Right atrium auricular region (tissue), 2 donors: Measurements from ENCODE around the gene ANKRD55. TPM values are rescaled to one million over a fixed set of nuclear protein-coding genes. Genes with fewer than 3 reads are reported as not detected.
"Not testable (repeated sequence)": the region's sequence is repeated elsewhere in the genome, so short reads cannot be mapped to it uniquely, and the experiment has no call there.

Experiments
- DNase-seq: peaks from one replicate; pipeline ENCODE4 v3.0.0-alpha.2; 2019; ENCODE audit warnings: low spot score
- H3K27ac ChIP-seq, 2 donors: fragments of 200-600 bp; sonication (generic); 1 replicate in 1 of 2; 2 replicates in 1 of 2; pipeline ENCODE4 v1.5.1; 2016 to 2019
- H3K27me3 ChIP-seq, 2 donors: fragments of 200-600 bp; sonication (generic); one replicate each; pipeline versions ENCODE4 v1.5.1 to v1.6.0; 2017 to 2019
- H3K36me3 ChIP-seq: fragments of 200-600 bp; sonication (generic); one replicate; pipeline ENCODE4 v1.5.1; 2016
- H3K4me1 ChIP-seq, 2 donors: fragments of 200-600 bp; sonication (generic); one replicate each; pipeline versions ENCODE4 v1.5.1 to v1.6.0; 2017 to 2019
- H3K4me3 ChIP-seq, 2 donors: fragments of 200-600 bp; sonication (generic); 1 replicate in 1 of 2; 2 replicates in 1 of 2; pipeline ENCODE4 v1.5.1; 2017 to 2019; ENCODE audit warnings: mild to moderate bottlenecking in 1 of 2, moderate library complexity in 1 of 2
- H3K9me3 ChIP-seq, 2 donors: fragments of 200-600 bp; sonication (generic); one replicate each; pipeline ENCODE4 v1.5.1; 2019
- total RNA-seq, 2 donors: library from RNA; depleted of rRNA; stranded (reverse); fragments of >200 nt; gene quantifications; one replicate each; pipeline ENCODE4 v1.1.0, GENCODE V29; 2016
- TF ChIP-seq, protein P1 (sequence below), 2 donors: fragments of 200-600 bp; sonication (generic); IDR thresholded peaks; one replicate each; pipeline ENCODE4 v1.5.1; 2019; ENCODE audit warnings: antibody characterized with exemption in 2 of 2

ANKRD55 gene
- total RNA-seq, 2 donors from 2014 or later, result 0.20 TPM; not detected in 1

DNA sequence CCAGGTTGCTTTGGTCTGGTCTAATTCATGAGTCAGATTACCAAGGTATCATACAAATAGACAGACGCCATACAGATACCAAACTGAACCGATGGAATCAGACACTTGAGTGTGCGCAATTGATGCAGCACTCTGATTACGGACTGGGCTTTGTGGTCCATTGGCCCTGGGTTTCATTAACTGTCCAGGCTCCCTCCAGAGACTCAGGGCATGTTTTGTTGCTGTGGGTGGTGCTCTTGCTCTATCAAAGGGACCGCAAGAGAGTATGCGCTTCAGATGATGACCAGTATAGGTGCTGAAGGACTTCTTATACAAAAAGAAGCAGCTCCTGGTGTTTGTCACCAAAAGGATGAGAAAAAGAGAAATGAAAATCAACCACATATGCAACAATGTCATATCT is 36.9 kb upstream of the ANKRD55 start:
- Histone ChIP-seq H3K9me3 (no peaks in the 10 kb centered on the region), H3K27ac (no peak overlapping the region), H3K36me3 (no peaks in the 10 kb centered on the region), H3K27me3 (no peaks in the 10 kb centered on the region), H3K4me1 (peaks cover 0 to 11% of the 10 kb centered on the region in 2 donors), H3K4me3 (no peak overlapping the region)
- no peak for DNase-seq
- TF ChIP-seq, protein P1, sequence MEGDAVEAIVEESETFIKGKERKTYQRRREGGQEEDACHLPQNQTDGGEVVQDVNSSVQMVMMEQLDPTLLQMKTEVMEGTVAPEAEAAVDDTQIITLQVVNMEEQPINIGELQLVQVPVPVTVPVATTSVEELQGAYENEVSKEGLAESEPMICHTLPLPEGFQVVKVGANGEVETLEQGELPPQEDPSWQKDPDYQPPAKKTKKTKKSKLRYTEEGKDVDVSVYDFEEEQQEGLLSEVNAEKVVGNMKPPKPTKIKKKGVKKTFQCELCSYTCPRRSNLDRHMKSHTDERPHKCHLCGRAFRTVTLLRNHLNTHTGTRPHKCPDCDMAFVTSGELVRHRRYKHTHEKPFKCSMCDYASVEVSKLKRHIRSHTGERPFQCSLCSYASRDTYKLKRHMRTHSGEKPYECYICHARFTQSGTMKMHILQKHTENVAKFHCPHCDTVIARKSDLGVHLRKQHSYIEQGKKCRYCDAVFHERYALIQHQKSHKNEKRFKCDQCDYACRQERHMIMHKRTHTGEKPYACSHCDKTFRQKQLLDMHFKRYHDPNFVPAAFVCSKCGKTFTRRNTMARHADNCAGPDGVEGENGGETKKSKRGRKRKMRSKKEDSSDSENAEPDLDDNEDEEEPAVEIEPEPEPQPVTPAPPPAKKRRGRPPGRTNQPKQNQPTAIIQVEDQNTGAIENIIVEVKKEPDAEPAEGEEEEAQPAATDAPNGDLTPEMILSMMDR (IDR thresholded peaks at IDR 0.05), result no peak

DNA sequence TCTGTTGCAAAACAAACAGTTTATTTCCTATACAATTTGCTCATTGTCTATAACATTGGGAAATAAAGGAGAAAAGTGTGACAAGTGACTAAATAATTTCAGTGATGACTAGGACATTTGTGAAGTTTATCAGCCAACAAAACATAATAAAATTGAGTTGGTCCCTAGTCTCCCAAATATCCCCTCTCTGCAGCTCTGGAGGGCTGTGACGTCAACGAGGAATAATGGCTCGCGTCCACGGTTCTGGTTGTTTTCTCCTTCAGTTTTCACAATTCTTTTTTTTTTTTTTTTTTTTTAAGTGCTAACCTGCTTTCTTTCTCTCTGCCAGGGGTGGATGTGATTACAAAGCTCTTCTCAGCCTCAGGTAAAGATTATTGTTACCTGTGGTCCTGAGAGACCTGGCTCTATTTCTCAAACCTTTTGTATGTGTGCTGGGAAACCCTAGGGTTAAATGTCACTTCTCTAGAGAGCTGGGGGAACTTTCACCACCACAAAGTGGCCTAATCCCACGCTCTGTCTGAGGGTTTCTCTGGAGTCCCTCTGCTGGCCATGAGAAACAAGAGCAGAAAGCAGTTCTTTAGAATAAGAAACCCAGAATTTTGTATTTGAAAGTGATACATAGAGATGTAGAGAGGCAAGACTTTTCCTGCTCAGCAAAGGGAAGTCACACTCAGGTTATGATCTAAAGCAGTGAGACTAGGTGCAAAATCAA is 36.2 kb upstream of the ANKRD55 start:
- Histone ChIP-seq H3K9me3 (no peaks in the 10 kb centered on the region), H3K27ac (no peak overlapping the region)
- no peak for DNase-seq

DNA sequence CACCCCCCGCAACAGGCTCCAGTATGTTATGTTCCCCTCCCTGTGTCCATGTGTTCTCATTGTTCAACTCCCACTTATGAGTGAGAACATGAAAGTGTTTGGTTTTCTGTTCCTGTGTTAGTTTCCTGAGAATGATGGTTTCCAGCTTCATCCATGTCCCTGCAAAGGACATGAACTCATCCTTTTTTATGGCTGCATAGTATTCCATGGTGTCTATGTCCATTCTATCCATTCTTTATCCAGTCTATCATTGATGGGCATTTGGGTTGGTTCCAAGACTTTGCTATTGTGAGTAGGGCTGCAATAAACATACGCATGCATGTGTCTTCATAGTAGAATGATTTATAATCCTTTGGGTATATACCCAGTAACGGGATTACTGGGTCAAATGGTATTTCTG is 35.6 kb upstream of the ANKRD55 start:
- not testable (repeated sequence) for H3K4me3 ChIP-seq, H3K36me3 ChIP-seq, H3K9me3 ChIP-seq, H3K27ac ChIP-seq, H3K27me3 ChIP-seq, DNase-seq
- H3K4me1 ChIP-seq, result peaks cover 0 to 11% of the 10 kb centered on the region in 2 donors

More for the DNA sequence above, 36.2 kb upstream of the ANKRD55 start:
- TF ChIP-seq, protein P1 (IDR thresholded peaks at IDR 0.05), result peak in 1 of 2 donors; percentile 54
- Histone ChIP-seq H3K4me1 (peaks cover 0 to 11% of the 10 kb centered on the region in 2 donors), H3K4me3 (no peak overlapping the region), H3K36me3 (no peaks in the 10 kb centered on the region), H3K27me3 (no peaks in the 10 kb centered on the region)

DNA sequence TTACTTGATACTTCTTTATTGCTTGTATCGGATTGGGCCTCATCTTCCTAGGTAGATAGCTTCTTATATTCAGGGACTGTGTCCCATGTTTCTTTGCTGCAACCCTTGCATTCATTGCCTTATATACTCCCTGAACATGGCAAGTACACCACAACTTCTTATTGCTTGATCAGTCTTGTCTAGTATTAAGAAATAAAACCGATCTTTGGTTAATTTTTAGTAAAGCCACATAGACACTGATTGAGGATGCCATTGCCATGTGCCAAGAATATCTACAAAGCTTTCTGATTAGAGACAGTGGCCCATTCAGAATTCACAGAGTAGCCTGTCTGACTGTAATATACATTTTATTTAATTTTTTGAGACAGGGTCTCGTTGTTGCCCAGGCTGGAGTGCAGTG is 34.7 kb upstream of the ANKRD55 start:
- H3K36me3 ChIP-seq, result no peaks in the 10 kb centered on the region
- H3K4me1 ChIP-seq, result peaks cover 0 to 11% of the 10 kb centered on the region in 2 donors
- H3K27me3 ChIP-seq, result no peaks in the 10 kb centered on the region
- no peak overlapping the region for H3K27ac ChIP-seq
- no peak for DNase-seq
- no peaks in the 10 kb centered on the region for H3K9me3 ChIP-seq
- TF ChIP-seq, protein P1 (IDR thresholded peaks at IDR 0.05), result no peak
- H3K4me3 ChIP-seq, result no peak overlapping the region

DNA sequence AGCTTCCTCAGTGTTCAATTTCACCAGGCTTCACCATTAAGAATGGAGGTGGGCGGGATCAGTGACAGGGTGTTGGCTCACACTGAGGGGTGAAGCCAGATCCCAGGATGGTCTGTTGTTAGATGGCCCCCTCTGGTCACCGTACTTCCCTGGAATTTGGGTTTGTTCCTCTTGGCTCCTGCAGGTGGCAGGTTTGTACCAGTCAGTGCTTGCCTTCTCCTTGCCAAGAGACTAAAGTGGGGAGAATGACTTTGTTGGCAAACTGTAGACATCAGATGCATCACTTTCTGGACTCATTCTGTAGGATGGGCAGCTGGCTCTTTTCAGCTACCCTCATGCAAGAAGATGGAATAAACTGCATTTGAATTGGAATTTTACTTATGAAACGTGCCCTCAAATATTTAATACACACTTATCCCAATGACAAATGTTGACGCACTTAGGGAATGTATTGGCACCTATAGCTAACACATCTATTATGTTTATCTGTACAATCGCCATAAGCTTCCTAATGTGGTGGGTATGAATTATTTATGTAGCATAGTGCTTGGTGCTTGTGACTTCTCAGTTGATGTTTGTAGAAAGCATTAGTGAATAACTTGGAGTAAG is 31.4 kb upstream of the ANKRD55 start:
- TF ChIP-seq, protein P1 (IDR thresholded peaks at IDR 0.05), result peak; percentile 18 to 73
- no peak for DNase-seq
- H3K36me3 ChIP-seq, result no peaks in the 10 kb centered on the region
- no peak overlapping the region for H3K27ac ChIP-seq
- no peak overlapping the region for H3K4me3 ChIP-seq
- no peaks in the 10 kb centered on the region for H3K9me3 ChIP-seq
- H3K27me3 ChIP-seq, result no peaks in the 10 kb centered on the region
- no peaks in the 10 kb centered on the region for H3K4me1 ChIP-seq

DNA sequence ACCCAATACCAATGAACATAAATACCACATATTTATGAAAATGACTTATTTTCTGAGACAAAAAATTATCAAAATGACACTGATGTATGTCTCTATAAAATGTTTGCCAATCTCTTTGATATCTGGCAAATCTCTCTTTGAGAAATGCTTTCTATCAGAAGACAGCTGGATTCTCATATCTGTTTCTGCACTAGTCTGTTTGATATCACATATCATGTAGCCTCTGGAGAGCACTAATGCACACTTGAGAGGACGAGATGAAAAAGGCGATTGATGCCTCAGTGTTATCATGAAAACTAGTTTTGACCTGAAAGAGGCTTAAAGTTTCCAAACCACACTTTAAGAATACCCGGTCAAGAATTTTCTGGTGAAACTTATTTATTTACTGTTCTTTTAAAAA is 29.1 kb upstream of the ANKRD55 start:
- Histone ChIP-seq H3K36me3 (no peaks in the 10 kb centered on the region), H3K9me3 (no peaks in the 10 kb centered on the region), H3K27me3 (no peaks in the 10 kb centered on the region), H3K4me1 (no peaks in the 10 kb centered on the region), H3K27ac (no peak overlapping the region), H3K4me3 (no peak overlapping the region)
- no peak for DNase-seq
- TF ChIP-seq, protein P1 (IDR thresholded peaks at IDR 0.05), result no peak
